H1 (cell line): ENCODE measurements around the gene PTK6. TPM values are rescaled to one million over a fixed set of nuclear protein-coding genes. Genes with fewer than 3 reads are reported as not detected.
A peak's percentile ranks its signal among the peaks of the same experiment; 100 is the strongest.

ENCODE experiments used
- CTCF ChIA-PET: fragments of 300-600 bp; sonication (Branson Sonifier 250); formaldehyde crosslinking; loops from one replicate; lab custom pipeline; 2021; ENCODE audit not compliant: partially characterized antibody; lab: Charles Lee
- POLR2A ChIA-PET: fragments of 300-600 bp; sonication (Branson Sonifier 250); formaldehyde crosslinking; loops from one replicate; lab custom pipeline; 2021; ENCODE audit warnings: inconsistent platforms; ENCODE audit not compliant: partially characterized antibody; lab: Charles Lee
- DNase-seq, 2 experiments: peaks; one replicate each; pipeline versions ENCODE4 v3.0.0 to v3.0.0-alpha.2; 2010 to 2022; ENCODE audit warnings: low spot score in 2 of 2, low read depth in 1 of 2, mixed read lengths in 1 of 2
- FAIRE-seq: peaks from 2 replicates; lab custom pipeline; 2011; peaks lifted over from hg19 to GRCh38; lab: Jason Lieb, UNC
- H2AFZ ChIP-seq: 2 replicates; pipeline ENCODE4 v1.8.1; 2012; ENCODE audit warnings: low read length, inconsistent platforms
- H2AK5ac ChIP-seq: 2 replicates; pipeline ENCODE4 v1.6.1; 2013; ENCODE audit warnings: low read depth, low read length
- H2BK120ac ChIP-seq: replicated peaks from 2 replicates; pipeline ENCODE3; 2013; ENCODE audit warnings: low read depth, low read length, inconsistent platforms
- H2BK12ac ChIP-seq: 2 replicates; pipeline ENCODE4 v1.6.1; 2013; ENCODE audit warnings: low read depth, low read length
- H2BK15ac ChIP-seq: 2 replicates; pipeline ENCODE4 v1.6.1; 2013; ENCODE audit warnings: low read length
- H2BK20ac ChIP-seq: 2 replicates; pipeline ENCODE4 v1.6.1; 2013; ENCODE audit warnings: low read length
- H2BK5ac ChIP-seq: 2 replicates; pipeline ENCODE4 v1.6.1; 2013; ENCODE audit warnings: low read depth, low read length
- H3K14ac ChIP-seq: 2 replicates; pipeline ENCODE4 v1.6.1; 2013; ENCODE audit warnings: inconsistent platforms; ENCODE audit not compliant: insufficient read length
- H3K18ac ChIP-seq: 2 replicates; pipeline ENCODE4 v1.6.1; 2013; ENCODE audit warnings: low read length; ENCODE audit errors: extremely low read depth
- H3K23ac ChIP-seq: 2 replicates; pipeline ENCODE4 v1.6.1; 2013; ENCODE audit warnings: inconsistent platforms; ENCODE audit not compliant: insufficient read length
- H3K23me2 ChIP-seq: 2 replicates; pipeline ENCODE4 v1.6.1; 2013; ENCODE audit warnings: low read depth, low read length
- H3K27ac ChIP-seq: 2 replicates; pipeline ENCODE4 v1.6.1; 2011; ENCODE audit warnings: low read depth, low read length, inconsistent platforms
- H3K27me3 ChIP-seq, 4 experiments: replicated peaks in 1 of 4; 1 replicate in 1 of 4; 2 replicates in 3 of 4; pipeline versions ENCODE4 v1.6.1 to v1.8.1; 2011 to 2013; ENCODE audit warnings: low read length in 3 of 4, mild to moderate bottlenecking in 3 of 4, inconsistent platforms in 2 of 4, mixed read lengths in 2 of 4, moderate library complexity in 1 of 4; ENCODE audit not compliant: control insufficient read depth in 3 of 4, insufficient read depth in 3 of 4; ENCODE audit errors: extremely low read depth in 1 of 4
- H3K36me3 ChIP-seq, 4 experiments: 2 replicates each; pipeline versions ENCODE4 v1.6.1 to v1.8.1; 2011 to 2013; ENCODE audit warnings: mild to moderate bottlenecking in 4 of 4, low read length in 3 of 4, moderate library complexity in 2 of 4, control low read depth in 1 of 4, inconsistent platforms in 1 of 4; ENCODE audit not compliant: insufficient read depth in 4 of 4, control insufficient read depth in 2 of 4
- H3K4ac ChIP-seq: replicated peaks from 2 replicates; pipeline ENCODE3; 2013; ENCODE audit warnings: low read length, low read depth, mixed read lengths, inconsistent platforms; ENCODE audit not compliant: insufficient read length
- H3K4me1 ChIP-seq, 4 experiments: replicated peaks in 1 of 4; 1 replicate in 1 of 4; 2 replicates in 3 of 4; pipeline versions ENCODE4 v1.6.1 to v1.8.1; 2011 to 2013; ENCODE audit warnings: low read length in 3 of 4, inconsistent platforms in 2 of 4, mixed read lengths in 1 of 4; ENCODE audit not compliant: insufficient read depth in 4 of 4, control insufficient read depth in 3 of 4
- H3K4me2 ChIP-seq, 2 experiments: 2 replicates each; pipeline versions ENCODE4 v1.6.1 to v1.8.1; 2011 to 2013; ENCODE audit warnings: low read depth in 2 of 2, low read length in 2 of 2, control low read depth in 1 of 2, inconsistent platforms in 1 of 2, mild to moderate bottlenecking in 1 of 2; ENCODE audit not compliant: insufficient read depth in 1 of 2
- H3K4me3 ChIP-seq, 4 experiments: fragments of 200-600, 300-600 bp in 1 of 4; sonication (generic), shearing (Covaris generic), sonication (Bioruptor Twin) in 1 of 4; 2 replicates each; pipeline versions ENCODE4 v1.5.1 to v1.8.1; 2011 to 2016; ENCODE audit warnings: low read length in 4 of 4, low read depth in 3 of 4, control low read depth in 2 of 4, inconsistent platforms in 2 of 4, mild to moderate bottlenecking in 2 of 4, mixed read lengths in 1 of 4, moderate library complexity in 1 of 4; ENCODE audit not compliant: insufficient read depth in 2 of 4; ENCODE audit errors: extremely low read depth in 1 of 4
- H3K56ac ChIP-seq: replicated peaks from 2 replicates; pipeline ENCODE3; 2013; ENCODE audit warnings: low read depth, mild to moderate bottlenecking, mixed read lengths, low read length, inconsistent platforms; ENCODE audit not compliant: insufficient read length
- H3K79me1 ChIP-seq: 2 replicates; pipeline ENCODE4 v1.6.1; 2013; ENCODE audit warnings: low read depth, low read length, control low read depth
- H3K79me2 ChIP-seq, 2 experiments: 2 replicates each; pipeline versions ENCODE4 v1.6.1 to v1.8.1; 2012 to 2013; ENCODE audit warnings: low read length in 2 of 2, mild to moderate bottlenecking in 2 of 2, inconsistent platforms in 1 of 2; ENCODE audit not compliant: insufficient read depth in 2 of 2, control insufficient read depth in 1 of 2
- H3K9ac ChIP-seq, 4 experiments: replicated peaks in 1 of 4; 1 replicate in 1 of 4; 2 replicates in 3 of 4; pipeline versions ENCODE4 v1.6.1 to v1.8.1; 2011 to 2013; ENCODE audit warnings: low read depth in 3 of 4, low read length in 3 of 4, control low read depth in 2 of 4, mild to moderate bottlenecking in 2 of 4, moderate library complexity in 2 of 4, inconsistent platforms in 1 of 4; ENCODE audit errors: extremely low read depth in 1 of 4
- H3K9me3 ChIP-seq, 2 experiments: 2 replicates each; pipeline versions ENCODE4 v1.6.1 to v1.8.1; 2012 to 2013; ENCODE audit warnings: mild to moderate bottlenecking in 2 of 2, moderate library complexity in 2 of 2, control low read depth in 1 of 2, inconsistent platforms in 1 of 2, low read depth in 1 of 2, low read length in 1 of 2, mixed read lengths in 1 of 2; ENCODE audit not compliant: insufficient read depth in 2 of 2
- H4K20me1 ChIP-seq, 2 experiments: replicated peaks in 1 of 2; 2 replicates each; pipeline versions ENCODE3 to v1.8.1; 2011 to 2013; ENCODE audit warnings: inconsistent platforms in 2 of 2, low read length in 2 of 2, mild to moderate bottlenecking in 1 of 2; ENCODE audit not compliant: insufficient read depth in 2 of 2, control insufficient read depth in 1 of 2
- H4K5ac ChIP-seq: 2 replicates; pipeline ENCODE4 v1.6.1; 2013; ENCODE audit warnings: low read length, low read depth, mixed read lengths, inconsistent platforms; ENCODE audit not compliant: insufficient read length
- H4K8ac ChIP-seq: 2 replicates; pipeline ENCODE4 v1.8.0; 2013; ENCODE audit warnings: mild to moderate bottlenecking, moderate library complexity, low read length, inconsistent platforms; ENCODE audit not compliant: insufficient read depth; ENCODE audit errors: extremely low read depth
- H4K91ac ChIP-seq: replicated peaks from 2 replicates; pipeline ENCODE3; 2013; ENCODE audit warnings: low read length, mixed read lengths, inconsistent platforms; ENCODE audit not compliant: insufficient read length
- ASH2L ChIP-seq: fragments of 200-600, 300-600 bp; sonication (generic); IDR thresholded peaks from one replicate; pipeline ENCODE4 v1.7.1; 2017; ENCODE audit warnings: low read length
- CBX8 ChIP-seq: fragments of 300-800, 300-1000 bp; sonication (generic); IDR thresholded peaks from 2 replicates; pipeline ENCODE4 v1.7.1; 2016; ENCODE audit warnings: low read depth, low read length, borderline replicate concordance
- CHD1 ChIP-seq: IDR thresholded peaks from 2 replicates; pipeline ENCODE4 v1.6.1; 2012; ENCODE audit warnings: low read depth, low read length, improper control_type of control experiment
- CHD2 ChIP-seq: IDR thresholded peaks from 2 replicates; pipeline ENCODE4 v1.6.1; 2012; ENCODE audit warnings: low read length, improper control_type of control experiment
- EZH2 ChIP-seq: fragments of 200-600 bp; sonication (generic); IDR thresholded peaks from 2 replicates; pipeline ENCODE4 v1.7.1; 2012; ENCODE audit warnings: low read depth, mild to moderate bottlenecking, moderate library complexity, low read length, inconsistent platforms; ENCODE audit not compliant: severe bottlenecking
- GABPA ChIP-seq: IDR thresholded peaks from 2 replicates; pipeline ENCODE4 v1.6.1; 2011; ENCODE audit warnings: mild to moderate bottlenecking, low read length, moderate library complexity, borderline replicate concordance; ENCODE audit not compliant: insufficient read depth
- HDAC6 ChIP-seq: IDR thresholded peaks from one replicate; pipeline ENCODE4 v1.7.1; 2012; ENCODE audit warnings: low read depth, mild to moderate bottlenecking, inconsistent platforms, low read length, moderate library complexity
- KDM4A ChIP-seq: IDR thresholded peaks from one replicate; pipeline ENCODE4 v1.7.1; 2012; ENCODE audit warnings: low read depth, mild to moderate bottlenecking, moderate library complexity, low read length, inconsistent platforms; ENCODE audit not compliant: severe bottlenecking
- POU5F1 ChIP-seq: IDR thresholded peaks from 2 replicates; pipeline ENCODE4 v1.6.1; 2011; ENCODE audit warnings: low read depth, mild to moderate bottlenecking, low read length, moderate library complexity
- TAF1 ChIP-seq: IDR thresholded peaks from 2 replicates; pipeline ENCODE4 v1.6.1; 2011; ENCODE audit warnings: mild to moderate bottlenecking, low read depth, low read length
- TCF12 ChIP-seq: IDR thresholded peaks from 2 replicates; pipeline ENCODE4 v1.6.1; 2011; ENCODE audit warnings: low read depth, mild to moderate bottlenecking, low read length
- WGBS, 2 experiments: shearing (Covaris generic) in 1 of 2; methylation state at CpG; one replicate each; pipeline versions ENCODE4 v1.1.6 to v1.1.7; 2013 to 2015; ENCODE audit warnings: low lambda C conversion rate in 2 of 2, mixed read lengths in 2 of 2, inconsistent platforms in 1 of 2, low coverage in 1 of 2, missing lambda C conversion rate in 1 of 2; ENCODE audit not compliant: insufficient replicate concordance in 2 of 2, insufficient coverage in 1 of 2, insufficient read length in 1 of 2; ENCODE audit errors: extremely low coverage in 1 of 2, missing lambda C conversion rate in 1 of 2; 5-methylcytosine and 5-hydroxymethylcytosine counted together
- polyA plus RNA-seq, 7 experiments: library from polyadenylated mRNA; depleted of rRNA in 3 of 7; stranded (reverse) in 5 of 7; unstranded in 2 of 7; fragments of >200 nt in 5 of 7; fragments of 200-250 nt in 2 of 7; gene quantifications; 1 replicate in 5 of 7; 2 replicates in 1 of 7; 4 replicates in 1 of 7; pipeline versions ENCODE4 v1.2.1 to v1.2.3, GENCODE V29; 2011 to 2013; ENCODE audit warnings: missing spikeins in 2 of 7, mixed read lengths in 2 of 7
- total RNA-seq: library from RNA; stranded (reverse); fragmentation: NEBNext Ultra II Directional; extraction: Animal tissue kit (Norgen Biotek cat#: 25700); gene quantifications from 2 replicates; pipeline ENCODE4 v1.2.1, GENCODE V29; 2021

PTK6 gene
- total and polyA plus RNA-seq, 2 of the 8 experiments (the other 6 are each of a cell fraction or from before 2014, with no cell fraction given): 0.12 to 0.19 TPM

DNA sequence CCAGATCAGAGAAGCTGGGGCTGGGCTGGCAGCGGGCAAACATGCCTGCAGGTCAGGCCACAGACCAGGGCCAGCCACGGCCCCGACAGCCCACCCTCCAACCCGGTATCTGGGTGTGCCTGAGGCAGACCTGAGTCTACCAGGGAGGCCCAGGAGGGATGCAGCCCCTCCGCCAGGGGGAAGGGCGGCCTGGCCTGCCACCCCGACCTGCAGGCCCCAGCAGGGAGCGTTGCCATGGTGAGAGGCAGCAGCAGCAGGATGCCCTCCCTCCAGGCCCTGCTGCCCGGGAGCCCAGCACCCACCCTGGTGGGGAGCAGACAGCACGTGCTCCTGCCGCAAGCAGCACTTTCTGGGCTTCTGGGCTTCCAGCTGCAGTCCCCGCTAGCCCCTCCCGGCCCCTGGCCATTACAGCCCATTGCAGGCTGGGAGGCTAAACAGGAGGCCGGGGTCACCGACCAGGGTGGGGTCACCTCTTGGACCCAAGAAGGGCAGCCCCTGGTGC lies 34.5 kb downstream of the PTK6 start:
- Histone ChIP-seq H3K23me2 (peaks cover 3% of the 10 kb centered on the region; the same call in 1 of the 2 replicates), H2BK5ac (no peak overlapping the region), H3K79me1 (no peaks in the 10 kb centered on the region), H2BK120ac (no peak overlapping the region), H2AK5ac (no peak overlapping the region), H2BK12ac (0 out of 2 replicates have a peak overlapping the region, but pooled peaks have one; percentile 17), H3K79me2 (no peaks in the 10 kb centered on the region), H3K4me2 (0 out of 4 replicates have a peak overlapping the region, but pooled peaks of 1 of the 2 experiments have one; percentile 38), H3K36me3 (no peaks in the 10 kb centered on the region), H3K23ac (no peak overlapping the region), H3K27me3 (peaks cover 10 to 25% (median 20%) of the 10 kb centered on the region in 4 experiments), H3K56ac (no peak overlapping the region), H3K4ac (no peak overlapping the region), H3K9ac (no peak overlapping the region), H3K4me1 (peaks cover 0 to 20% (median 13%) of the 10 kb centered on the region in 4 experiments; a peak in 6 of 7 replicates), H3K9me3 (peaks cover 0 to 6% of the 10 kb centered on the region in 2 experiments; a peak in 2 of 4 replicates), H2BK15ac (no peak overlapping the region), H3K18ac (no peak overlapping the region; the same call in 1 of the 2 replicates), H4K5ac (no peak overlapping the region), H4K8ac (peak overlapping the region; percentile 94; the same call in 1 of the 2 replicates), H3K14ac (no peak overlapping the region), H3K27ac (no peak overlapping the region), H2BK20ac (no peak overlapping the region), H4K91ac (no peak overlapping the region), H4K20me1 (peaks cover 0 to 1% of the 10 kb centered on the region in 2 experiments), H3K4me3 (peak overlapping the region in 1 of 4 experiments; percentile 45; a peak in 1 of 8 replicates), H2AFZ (no peak overlapping the region)
- TF ChIP-seq HDAC6 (no peak), CBX8 (no peak), CHD2 (no peak), POU5F1 (no peak), GABPA (no peak), TAF1 (no peak), TCF12 (no peak), KDM4A (no peak), ASH2L (no peak), CHD1 (no peak), EZH2 (no peak)
- CTCF ChIA-PET: interaction anchor here (1.0 to 1.7 kb wide), 3 partner anchors 9 to 21 kb away, joined by 3 to 6 read pairs (median 3); no protein-coding TSS in a partner anchor
- no peak for FAIRE-seq
- POLR2A ChIA-PET: interaction anchor here (0.6 to 2.0 kb wide), 3 partner anchors 19 to 388 kb away, joined by 5 to 6 read pairs (median 5); partner anchors contain the start of gene PTK6
- peak in 1 of 2 experiments; percentile 51 for DNase-seq
- WGBS, 2 experiments: 83% methylated on average over 14 of the region's 15 CpGs; no CpG with 5 or more reads in 1 of the 2 experiments
